ENCODE data around the gene SARDH.

- TF ChIP-seq, protein P1, sequence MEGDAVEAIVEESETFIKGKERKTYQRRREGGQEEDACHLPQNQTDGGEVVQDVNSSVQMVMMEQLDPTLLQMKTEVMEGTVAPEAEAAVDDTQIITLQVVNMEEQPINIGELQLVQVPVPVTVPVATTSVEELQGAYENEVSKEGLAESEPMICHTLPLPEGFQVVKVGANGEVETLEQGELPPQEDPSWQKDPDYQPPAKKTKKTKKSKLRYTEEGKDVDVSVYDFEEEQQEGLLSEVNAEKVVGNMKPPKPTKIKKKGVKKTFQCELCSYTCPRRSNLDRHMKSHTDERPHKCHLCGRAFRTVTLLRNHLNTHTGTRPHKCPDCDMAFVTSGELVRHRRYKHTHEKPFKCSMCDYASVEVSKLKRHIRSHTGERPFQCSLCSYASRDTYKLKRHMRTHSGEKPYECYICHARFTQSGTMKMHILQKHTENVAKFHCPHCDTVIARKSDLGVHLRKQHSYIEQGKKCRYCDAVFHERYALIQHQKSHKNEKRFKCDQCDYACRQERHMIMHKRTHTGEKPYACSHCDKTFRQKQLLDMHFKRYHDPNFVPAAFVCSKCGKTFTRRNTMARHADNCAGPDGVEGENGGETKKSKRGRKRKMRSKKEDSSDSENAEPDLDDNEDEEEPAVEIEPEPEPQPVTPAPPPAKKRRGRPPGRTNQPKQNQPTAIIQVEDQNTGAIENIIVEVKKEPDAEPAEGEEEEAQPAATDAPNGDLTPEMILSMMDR (IDR thresholded peaks at IDR 0.05): no peak
- TF ChIP-seq POLR2A (IDR thresholded peaks at IDR 0.05) (no peak), EP300 (IDR thresholded peaks at IDR 0.05) (no peak)
Observed at GRCh38 chr9:133784731-133785561, 46.8 kb upstream of the SARDH start.
